ENCODE data around the gene PTPRT. TPM values are rescaled to one million over a fixed set of nuclear protein-coding genes. Genes with fewer than 3 reads are reported as not detected.

The PTPRT gene
- total RNA-seq, 2 experiments from 2014 or later, result not detected

DNA sequence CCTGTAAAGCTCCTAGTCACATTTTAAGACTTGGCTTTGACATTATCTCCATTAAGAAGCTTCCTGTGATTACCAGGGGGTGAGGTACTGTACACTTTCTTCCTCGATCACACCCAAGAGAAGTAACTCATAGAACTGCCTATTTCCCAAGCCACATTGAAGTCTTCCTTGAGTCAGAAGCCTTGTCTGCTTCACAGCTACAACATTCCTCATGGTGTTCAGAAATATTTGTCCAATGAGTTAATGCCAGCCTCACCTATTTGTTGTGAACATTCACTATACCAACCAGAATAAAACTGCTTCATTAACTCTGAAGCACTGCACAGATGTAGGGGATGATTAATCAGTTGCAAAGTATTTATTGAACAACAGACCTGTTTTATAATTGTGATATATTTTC, 622.3 kb downstream of the PTPRT start:
- ATAC-seq (ENCODE audit: low read depth), result no peak
- peaks cover 2% of the 10 kb centered on the region for H3K9me3 Mint-ChIP-seq
- no peaks in the 10 kb centered on the region for H3K36me3 Mint-ChIP-seq
- DNase-seq, result no peak
- POLR2A ChIA-PET, result no interaction called here
- no peak overlapping the region for H3K4me3 Mint-ChIP-seq
- no peaks in the 10 kb centered on the region for H3K4me1 Mint-ChIP-seq
- no peaks in the 10 kb centered on the region for H3K27me3 Mint-ChIP-seq
- H3K27ac Mint-ChIP-seq, result no peak overlapping the region

DNA sequence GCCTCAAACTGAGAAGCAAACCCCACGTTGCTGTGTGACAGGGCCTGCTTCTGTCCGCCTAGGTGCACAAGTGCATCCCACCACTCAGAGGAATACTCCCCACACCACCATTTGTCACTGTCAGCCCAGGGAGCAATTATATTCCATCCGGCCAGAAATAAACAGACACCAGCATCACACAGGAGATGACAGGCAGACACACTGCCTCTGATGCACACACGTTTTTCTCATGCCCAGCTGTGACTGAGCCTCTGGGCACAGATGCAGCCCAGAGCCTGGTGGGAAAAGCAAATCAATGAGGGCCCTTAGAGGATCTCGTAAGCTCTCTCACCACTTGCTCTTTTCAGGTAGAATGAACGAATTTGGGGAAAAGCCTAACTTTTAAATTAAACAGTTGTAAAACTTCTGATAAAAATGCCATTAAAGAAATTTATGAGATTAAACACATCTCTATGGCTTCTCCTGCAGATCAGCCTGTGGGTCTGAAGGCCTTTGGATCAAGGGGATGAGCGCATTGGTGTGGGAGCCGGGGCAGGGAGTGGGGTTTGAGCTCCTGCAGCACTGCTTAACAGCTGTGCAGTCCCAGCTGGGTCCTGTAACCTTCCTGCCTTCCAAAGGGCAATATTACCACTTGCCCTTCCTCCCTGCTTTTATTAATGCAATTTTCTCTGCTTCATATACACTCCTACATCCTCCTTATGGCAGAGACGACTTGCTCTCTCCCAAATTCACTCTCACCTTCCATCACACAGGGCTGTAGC, 624.3 kb downstream of the PTPRT start:
- H3K27me3 Mint-ChIP-seq, result no peaks in the 10 kb centered on the region
- H3K27ac Mint-ChIP-seq, result no peak overlapping the region
- ATAC-seq (ENCODE audit: low read depth), result no peak
- POLR2A ChIA-PET, result no interaction called here
- H3K36me3 Mint-ChIP-seq, result no peaks in the 10 kb centered on the region
- no peaks in the 10 kb centered on the region for H3K9me3 Mint-ChIP-seq
- H3K4me3 Mint-ChIP-seq, result no peak overlapping the region
- no peaks in the 10 kb centered on the region for H3K4me1 Mint-ChIP-seq
- no peak for DNase-seq

DNA sequence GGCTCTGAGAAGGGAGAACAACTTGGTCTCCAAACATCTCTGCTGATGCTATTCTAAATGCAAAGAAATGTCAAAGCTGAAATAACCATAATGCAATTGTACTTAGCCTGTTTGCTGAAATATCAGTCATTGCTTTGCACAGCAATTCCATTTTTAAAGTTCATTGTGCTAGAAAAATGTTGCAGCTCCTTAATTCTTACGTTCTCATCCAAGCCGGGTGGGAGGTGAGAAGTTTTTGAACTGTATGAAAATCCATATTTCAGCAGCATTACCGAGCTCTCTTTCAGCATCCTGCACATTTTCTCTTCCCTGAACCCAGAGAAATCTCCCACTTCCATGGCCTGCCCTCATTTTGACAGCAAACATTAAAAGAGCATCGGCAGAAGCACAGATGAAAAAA, 630.0 kb downstream of the PTPRT start:
- H3K9me3 Mint-ChIP-seq, result peaks cover 5% of the 10 kb centered on the region
- no peak overlapping the region for H3K4me3 Mint-ChIP-seq
- POLR2A ChIA-PET, result no interaction called here
- no peaks in the 10 kb centered on the region for H3K27me3 Mint-ChIP-seq
- H3K36me3 Mint-ChIP-seq, result no peaks in the 10 kb centered on the region
- DNase-seq (no peak), ATAC-seq (ENCODE audit: low read depth) (no peak)
- no peaks in the 10 kb centered on the region for H3K4me1 Mint-ChIP-seq
- H3K27ac Mint-ChIP-seq, result no peak overlapping the region

DNA sequence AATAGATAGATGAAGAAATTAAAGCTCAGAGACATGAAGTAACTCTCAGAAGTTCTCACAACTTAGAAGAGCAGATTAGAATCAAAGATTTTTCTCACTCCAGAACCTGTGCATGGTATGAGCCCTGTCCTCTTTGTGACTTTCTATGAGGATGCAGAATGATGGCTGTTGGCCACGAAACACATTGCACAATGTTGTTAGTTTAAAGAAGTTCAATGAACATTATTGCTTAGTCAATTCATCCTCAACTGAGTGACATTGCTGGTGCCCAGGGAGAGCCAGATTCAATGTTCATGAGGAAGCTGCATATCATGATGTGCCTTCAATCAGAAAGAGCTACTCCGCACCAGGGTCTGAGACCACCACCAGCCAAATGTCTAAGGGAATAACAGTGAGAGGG, 633.1 kb downstream of the PTPRT start:
- Mint-ChIP-seq H3K4me3 (no peak overlapping the region), H3K36me3 (no peaks in the 10 kb centered on the region), H3K4me1 (peaks cover 6% of the 10 kb centered on the region), H3K27ac (no peak overlapping the region), H3K9me3 (peaks cover 7% of the 10 kb centered on the region), H3K27me3 (no peaks in the 10 kb centered on the region)
- ATAC-seq (ENCODE audit: low read depth) (no peak), DNase-seq (no peak)
- POLR2A ChIA-PET, result no interaction called here

DNA sequence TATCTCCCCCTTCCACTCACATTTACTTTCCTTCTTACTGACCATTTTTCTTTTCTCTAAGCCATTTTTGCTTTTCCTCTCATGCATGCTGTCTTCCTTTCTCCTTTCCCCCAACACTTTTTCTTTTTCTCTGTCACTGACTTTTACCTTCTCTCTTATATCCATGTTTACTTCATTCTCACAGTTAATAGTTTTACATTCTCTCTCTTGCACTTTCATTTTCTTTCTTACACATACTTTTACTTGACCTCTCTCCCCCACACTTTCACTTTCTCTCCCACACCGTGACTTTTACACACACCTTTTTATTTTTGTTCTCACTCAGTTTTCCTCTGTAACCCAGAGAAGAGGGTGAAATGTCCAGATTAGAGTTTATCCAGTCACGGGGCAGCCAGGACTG, 636.3 kb downstream of the PTPRT start:
- peak overlapping the region; percentile 56 for H3K4me3 Mint-ChIP-seq

DNA sequence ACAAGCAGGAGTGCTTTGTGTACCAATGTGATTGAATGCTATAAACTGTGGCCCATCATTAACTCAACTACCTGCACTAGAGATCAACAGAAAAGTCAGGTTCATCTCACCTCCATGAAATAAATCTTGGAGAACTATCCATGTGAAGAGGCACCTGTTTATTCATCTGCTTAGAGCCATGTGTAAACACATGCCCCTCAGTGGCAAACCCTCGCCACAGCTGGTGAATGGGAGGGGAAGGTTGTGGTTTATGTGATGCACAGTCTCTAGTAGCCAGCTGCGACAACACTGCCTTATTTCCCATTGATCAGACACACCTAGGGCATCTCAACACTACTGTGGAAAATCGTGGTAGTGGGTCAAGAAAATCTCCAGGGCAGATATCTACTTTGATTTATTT, 640.2 kb downstream of the PTPRT start:
- POLR2A ChIA-PET, result no interaction called here
- ATAC-seq (ENCODE audit: low read depth) (no peak), DNase-seq (no peak)
- Mint-ChIP-seq H3K36me3 (no peaks in the 10 kb centered on the region), H3K4me1 (peaks cover 6% of the 10 kb centered on the region), H3K4me3 (no peak overlapping the region), H3K27me3 (peaks cover 2% of the 10 kb centered on the region), H3K27ac (no peak overlapping the region), H3K9me3 (peaks cover 5% of the 10 kb centered on the region)

More for the DNA sequence above, 636.3 kb downstream of the PTPRT start:
- Mint-ChIP-seq H3K27me3 (peaks cover 2% of the 10 kb centered on the region), H3K9me3 (peaks cover 8% of the 10 kb centered on the region), H3K4me1 (peaks cover 6% of the 10 kb centered on the region), H3K27ac (peak overlapping the region; percentile 62), H3K36me3 (no peaks in the 10 kb centered on the region)
- POLR2A ChIA-PET, result no interaction called here
- ATAC-seq (ENCODE audit: low read depth), result no peak
- DNase-seq, result no peak

DNA sequence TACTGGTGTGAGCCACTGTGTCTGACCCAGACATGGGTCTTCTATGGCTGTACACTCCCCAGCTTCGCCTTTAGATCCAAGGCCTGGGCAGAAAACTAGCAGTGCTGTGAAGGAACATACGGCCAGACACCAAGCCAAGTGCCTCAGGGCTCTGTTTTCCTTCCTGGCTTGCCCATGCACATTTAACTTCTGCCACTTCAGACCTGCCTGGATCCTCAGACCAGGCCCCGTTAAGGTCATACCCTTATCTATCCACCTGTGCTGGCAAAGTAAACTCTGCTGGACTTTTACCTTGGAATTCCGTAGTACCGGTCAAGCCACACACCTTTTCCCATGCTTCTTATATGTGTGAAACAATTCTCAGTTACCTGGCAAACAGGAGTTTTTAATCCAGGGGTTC, 644.8 kb downstream of the PTPRT start:
- no peak overlapping the region for H3K4me3 Mint-ChIP-seq
- H3K9me3 Mint-ChIP-seq, result peaks cover 2% of the 10 kb centered on the region
- no peak for DNase-seq
- no peak overlapping the region for H3K27ac Mint-ChIP-seq
- no peak for ATAC-seq (ENCODE audit: low read depth)
- peaks cover 2% of the 10 kb centered on the region for H3K27me3 Mint-ChIP-seq
- no peaks in the 10 kb centered on the region for H3K36me3 Mint-ChIP-seq
- POLR2A ChIA-PET, result no interaction called here
- no peaks in the 10 kb centered on the region for H3K4me1 Mint-ChIP-seq

DNA sequence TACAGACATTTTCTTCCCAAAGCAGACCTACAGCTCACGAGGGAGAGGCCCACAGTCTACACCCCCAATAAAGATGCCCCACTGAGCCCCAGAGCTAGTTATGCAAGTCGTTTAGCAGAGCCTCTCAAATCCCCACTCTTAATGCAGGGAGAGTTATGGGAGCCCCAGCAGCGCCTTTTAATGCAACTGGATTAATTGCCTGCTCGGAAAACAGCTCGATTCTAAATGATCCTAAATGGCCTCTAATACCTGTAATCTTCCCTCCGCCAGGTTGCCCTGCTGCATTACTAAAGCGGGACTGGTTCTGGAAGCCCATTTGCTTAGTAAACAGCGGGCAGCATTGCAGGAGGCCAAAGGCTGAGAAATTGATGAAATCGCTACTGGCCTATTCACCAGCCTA, 656.9 kb downstream of the PTPRT start:
- no peaks in the 10 kb centered on the region for H3K9me3 Mint-ChIP-seq
- H3K4me3 Mint-ChIP-seq, result no peak overlapping the region
- H3K27me3 Mint-ChIP-seq, result no peaks in the 10 kb centered on the region
- no peaks in the 10 kb centered on the region for H3K36me3 Mint-ChIP-seq
- ATAC-seq (ENCODE audit: low read depth), result no peak
- DNase-seq, result no peak
- H3K4me1 Mint-ChIP-seq, result no peaks in the 10 kb centered on the region
- POLR2A ChIA-PET, result no interaction called here
- H3K27ac Mint-ChIP-seq, result no peak overlapping the region

DNA sequence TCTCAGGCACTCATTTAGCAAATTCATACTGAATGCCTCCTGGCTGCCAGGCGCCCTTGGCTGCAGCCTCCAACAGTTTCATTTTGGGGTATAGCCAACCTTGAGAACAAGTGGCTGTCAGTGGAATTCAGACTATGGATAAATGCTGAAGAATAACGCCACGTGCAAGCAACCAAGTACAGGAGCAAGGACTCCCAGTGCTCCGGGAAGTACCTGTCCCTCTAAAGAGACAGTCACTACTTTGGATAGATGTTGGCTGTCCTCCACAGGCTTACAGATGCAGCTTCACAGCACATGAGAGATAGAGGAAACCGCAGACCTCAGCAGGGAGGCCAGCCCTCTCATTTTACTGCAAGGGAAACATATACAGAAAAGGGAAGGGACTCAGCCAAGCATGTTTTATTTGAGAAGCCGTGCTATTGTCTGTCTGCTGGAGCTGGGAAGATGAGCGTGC, 658.2 kb downstream of the PTPRT start:
- Mint-ChIP-seq H3K4me1 (no peaks in the 10 kb centered on the region), H3K36me3 (no peaks in the 10 kb centered on the region), H3K27ac (no peak overlapping the region), H3K4me3 (no peak overlapping the region), H3K27me3 (no peaks in the 10 kb centered on the region), H3K9me3 (no peaks in the 10 kb centered on the region)
- POLR2A ChIA-PET, result no interaction called here
- ATAC-seq (ENCODE audit: low read depth) (no peak), DNase-seq (no peak)

DNA sequence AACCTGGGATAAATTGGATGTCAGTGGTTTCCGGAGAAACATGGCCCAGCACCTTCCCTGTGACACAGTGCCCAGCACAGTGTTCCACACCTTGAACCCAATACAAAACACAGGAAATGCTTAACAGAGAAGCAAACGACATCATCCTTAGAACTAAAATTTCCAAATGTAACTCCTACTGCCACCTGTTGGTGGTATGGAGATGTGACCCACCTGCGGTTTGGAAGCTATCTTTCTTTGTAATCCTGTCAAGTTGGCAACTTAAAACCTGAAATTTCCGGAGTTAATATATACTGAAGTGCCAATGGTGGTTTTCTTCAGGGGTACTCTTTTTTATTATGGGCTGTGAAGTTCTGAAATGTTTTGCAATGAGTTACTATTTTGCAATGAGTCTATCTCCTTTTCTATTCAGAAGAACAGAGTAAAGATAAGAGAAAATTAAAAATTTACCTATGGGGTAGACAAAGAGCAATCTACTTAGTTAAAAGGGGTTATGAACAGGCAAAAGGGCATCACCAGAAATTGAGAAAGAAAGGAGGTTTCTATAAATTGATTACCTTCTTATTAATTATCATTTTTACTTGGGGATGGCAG, 658.8 kb downstream of the PTPRT start:
- Mint-ChIP-seq H3K9me3 (no peaks in the 10 kb centered on the region), H3K27me3 (no peaks in the 10 kb centered on the region), H3K4me3 (no peak overlapping the region), H3K4me1 (no peaks in the 10 kb centered on the region), H3K27ac (no peak overlapping the region), H3K36me3 (no peaks in the 10 kb centered on the region)
- POLR2A ChIA-PET, result no interaction called here
- ATAC-seq (ENCODE audit: low read depth) (no peak), DNase-seq (no peak)

DNA sequence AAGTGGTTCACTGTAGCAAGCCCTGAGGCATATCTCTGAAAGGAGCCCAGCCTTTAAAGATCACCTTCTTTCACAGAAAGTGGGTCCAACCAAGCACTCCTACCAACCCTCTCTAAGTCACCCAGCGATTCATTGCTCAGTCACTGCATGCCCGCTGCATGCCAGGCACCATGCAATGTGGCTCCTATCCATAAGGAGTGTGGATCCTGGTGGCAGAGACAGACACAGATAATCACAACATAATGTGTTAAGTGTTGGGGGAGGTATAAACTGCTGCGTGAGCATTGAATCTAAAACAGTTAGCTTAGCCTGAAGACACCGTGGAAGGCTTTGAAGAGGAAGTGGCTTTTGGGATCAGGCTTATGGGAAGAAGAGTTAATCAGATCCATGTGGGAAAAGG, 659.5 kb downstream of the PTPRT start:
- POLR2A ChIA-PET, result no interaction called here
- H3K27me3 Mint-ChIP-seq, result no peaks in the 10 kb centered on the region
- H3K4me1 Mint-ChIP-seq, result no peaks in the 10 kb centered on the region

DNA sequence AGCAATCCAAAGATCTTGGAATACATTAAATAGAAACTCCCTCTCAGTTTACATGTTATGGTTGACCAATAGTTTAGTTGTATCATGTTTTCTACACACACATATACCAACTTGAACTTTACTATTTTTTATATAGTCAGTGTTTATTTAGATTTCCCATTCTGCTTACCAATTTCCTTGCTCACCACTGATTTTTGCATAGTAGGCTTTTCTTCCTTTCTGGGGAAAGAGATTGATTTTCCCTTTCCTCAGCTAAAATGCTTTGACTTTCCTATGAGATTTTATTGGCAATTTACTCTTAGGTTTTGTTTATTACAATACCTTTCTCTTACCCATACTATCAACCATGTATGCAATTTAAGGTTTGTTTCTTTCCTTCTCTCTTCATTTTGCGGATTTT, 665.6 kb downstream of the PTPRT start:
- no peak overlapping the region for H3K4me3 Mint-ChIP-seq
- no peak for ATAC-seq (ENCODE audit: low read depth)
- no peaks in the 10 kb centered on the region for H3K9me3 Mint-ChIP-seq
- no peak for DNase-seq
- no peaks in the 10 kb centered on the region for H3K36me3 Mint-ChIP-seq
- no peaks in the 10 kb centered on the region for H3K27me3 Mint-ChIP-seq
- POLR2A ChIA-PET, result no interaction called here
- no peak overlapping the region for H3K27ac Mint-ChIP-seq
- no peaks in the 10 kb centered on the region for H3K4me1 Mint-ChIP-seq

More for the DNA sequence above, 659.5 kb downstream of the PTPRT start:
- Mint-ChIP-seq H3K36me3 (no peaks in the 10 kb centered on the region), H3K27ac (no peak overlapping the region), H3K9me3 (no peaks in the 10 kb centered on the region), H3K4me3 (no peak overlapping the region)
- DNase-seq, result no peak
- ATAC-seq (ENCODE audit: low read depth), result no peak

DNA sequence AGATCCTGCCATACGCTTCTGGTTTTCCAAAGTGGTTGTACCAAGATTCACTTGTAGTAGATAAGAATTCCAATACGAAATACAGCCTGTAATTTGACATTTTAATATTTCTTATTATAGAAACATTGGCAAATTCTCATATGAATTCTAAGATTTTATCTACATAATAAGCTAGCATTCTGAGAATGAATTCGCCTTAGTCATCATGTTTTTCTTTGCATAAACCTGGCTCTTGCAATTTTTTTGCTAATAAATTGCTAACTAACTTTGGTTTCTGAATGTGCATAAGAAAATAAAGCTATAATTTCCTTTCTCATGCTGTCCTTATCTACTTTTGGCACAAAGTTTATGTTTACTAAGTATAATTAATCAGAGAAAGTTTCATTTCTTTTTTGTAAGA, 673.0 kb downstream of the PTPRT start:
- no peak overlapping the region for H3K27ac Mint-ChIP-seq
- POLR2A ChIA-PET, result no interaction called here
- H3K36me3 Mint-ChIP-seq, result no peaks in the 10 kb centered on the region
- ATAC-seq (ENCODE audit: low read depth) (no peak), DNase-seq (no peak)
- H3K27me3 Mint-ChIP-seq, result no peaks in the 10 kb centered on the region
- H3K4me3 Mint-ChIP-seq, result no peak overlapping the region
- no peaks in the 10 kb centered on the region for H3K4me1 Mint-ChIP-seq
- peaks cover 1% of the 10 kb centered on the region for H3K9me3 Mint-ChIP-seq

DNA sequence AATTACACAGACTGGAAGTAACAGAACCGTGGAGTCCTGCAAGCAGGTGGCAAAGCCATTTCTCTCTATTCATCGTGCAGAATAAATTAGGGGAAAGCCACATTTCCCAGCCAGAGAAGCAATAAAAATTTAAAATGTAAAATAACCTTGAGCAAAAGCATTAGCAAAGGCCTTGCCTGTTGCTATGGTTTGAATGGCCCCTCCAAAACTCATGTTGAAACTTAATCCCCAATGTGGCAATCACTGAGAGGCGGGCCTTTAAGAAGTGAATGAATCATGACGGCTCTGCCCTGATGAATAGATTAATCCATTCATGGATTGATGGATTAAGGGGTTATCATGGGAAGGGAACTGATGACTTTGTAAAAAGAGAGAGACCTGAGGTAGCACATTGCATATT, 679.0 kb downstream of the PTPRT start:
- ATAC-seq (ENCODE audit: low read depth) (no peak), DNase-seq (no peak)
- Mint-ChIP-seq H3K27me3 (no peaks in the 10 kb centered on the region), H3K27ac (no peak overlapping the region), H3K4me1 (no peaks in the 10 kb centered on the region), H3K9me3 (peaks cover 1% of the 10 kb centered on the region), H3K36me3 (no peaks in the 10 kb centered on the region), H3K4me3 (no peak overlapping the region)
- POLR2A ChIA-PET, result no interaction called here

Data from activated naive CD8-positive, alpha-beta T cell treated with anti-CD3 and anti-CD28 coated beads, Interleukin-2, amount 10 ng/mL, durations not matched to agents 7 days and 5 days (primary cell).